GM12874 (cell line): ENCODE results near the gene COL9A3.

Experiments
- TF ChIP-seq, protein P1 (sequence below): IDR thresholded peaks from 2 replicates; pipeline ENCODE4 v1.5.1; 2011; ENCODE audit warnings: low read depth, mild to moderate bottlenecking, control low read depth, low read length, moderate library complexity; ENCODE audit not compliant: insufficient read depth

Gene COL9A3

GRCh38 chr20:62840244-62841197 lies 23.7 kb downstream of the COL9A3 start:
- TF ChIP-seq, protein P1, sequence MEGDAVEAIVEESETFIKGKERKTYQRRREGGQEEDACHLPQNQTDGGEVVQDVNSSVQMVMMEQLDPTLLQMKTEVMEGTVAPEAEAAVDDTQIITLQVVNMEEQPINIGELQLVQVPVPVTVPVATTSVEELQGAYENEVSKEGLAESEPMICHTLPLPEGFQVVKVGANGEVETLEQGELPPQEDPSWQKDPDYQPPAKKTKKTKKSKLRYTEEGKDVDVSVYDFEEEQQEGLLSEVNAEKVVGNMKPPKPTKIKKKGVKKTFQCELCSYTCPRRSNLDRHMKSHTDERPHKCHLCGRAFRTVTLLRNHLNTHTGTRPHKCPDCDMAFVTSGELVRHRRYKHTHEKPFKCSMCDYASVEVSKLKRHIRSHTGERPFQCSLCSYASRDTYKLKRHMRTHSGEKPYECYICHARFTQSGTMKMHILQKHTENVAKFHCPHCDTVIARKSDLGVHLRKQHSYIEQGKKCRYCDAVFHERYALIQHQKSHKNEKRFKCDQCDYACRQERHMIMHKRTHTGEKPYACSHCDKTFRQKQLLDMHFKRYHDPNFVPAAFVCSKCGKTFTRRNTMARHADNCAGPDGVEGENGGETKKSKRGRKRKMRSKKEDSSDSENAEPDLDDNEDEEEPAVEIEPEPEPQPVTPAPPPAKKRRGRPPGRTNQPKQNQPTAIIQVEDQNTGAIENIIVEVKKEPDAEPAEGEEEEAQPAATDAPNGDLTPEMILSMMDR = no peak

DNA sequence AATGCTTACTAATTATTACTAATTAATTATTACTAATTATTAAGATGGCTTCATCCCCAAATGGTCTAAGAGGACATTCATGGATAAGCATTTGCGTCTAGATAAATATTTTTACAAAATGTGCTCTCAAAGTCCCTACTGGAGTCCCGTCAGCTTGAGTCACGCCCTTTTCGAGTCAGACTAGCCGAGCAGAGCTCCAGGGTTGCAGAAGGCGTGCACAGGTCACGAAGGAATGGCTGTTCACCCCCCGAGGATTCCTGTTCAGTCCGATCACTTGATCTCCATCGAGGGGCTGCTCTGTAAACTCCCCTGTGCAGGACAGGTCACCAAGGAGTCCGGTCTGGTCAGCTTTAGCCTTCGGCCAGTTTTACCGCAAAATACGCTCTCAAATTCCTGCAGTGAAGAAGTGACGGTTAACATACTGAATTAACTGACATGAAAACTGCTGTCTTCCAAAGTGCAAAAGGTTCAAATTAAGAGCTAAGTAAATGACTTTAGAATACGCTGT lies 24.9 kb downstream of the COL9A3 start:
- TF ChIP-seq, protein P1 = no peak

DNA sequence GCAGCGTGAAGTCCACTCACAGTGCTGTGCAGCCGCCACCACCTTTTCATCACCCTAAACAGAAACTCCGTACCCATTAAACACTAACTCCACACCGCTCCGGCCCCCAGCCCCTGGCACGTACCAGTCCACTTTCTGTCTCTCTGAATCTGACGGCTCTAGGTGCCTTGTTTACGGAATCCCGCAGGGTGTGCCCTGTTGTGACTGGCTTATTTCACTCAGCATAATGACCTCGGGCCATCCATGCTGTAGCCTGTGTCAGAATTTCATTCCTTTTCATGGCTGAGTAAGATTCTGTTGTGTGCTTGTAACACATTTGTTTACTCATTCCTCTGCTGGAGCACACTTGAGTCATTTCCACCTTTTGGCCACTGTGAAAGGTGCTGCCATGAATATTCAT lies 26.8 kb downstream of the COL9A3 start:
- TF ChIP-seq, protein P1 = no peak

- TF ChIP-seq, protein P1 = no peak
Measured at GRCh38 chr20:62844182-62844581, 27.3 kb downstream of the COL9A3 start.

DNA sequence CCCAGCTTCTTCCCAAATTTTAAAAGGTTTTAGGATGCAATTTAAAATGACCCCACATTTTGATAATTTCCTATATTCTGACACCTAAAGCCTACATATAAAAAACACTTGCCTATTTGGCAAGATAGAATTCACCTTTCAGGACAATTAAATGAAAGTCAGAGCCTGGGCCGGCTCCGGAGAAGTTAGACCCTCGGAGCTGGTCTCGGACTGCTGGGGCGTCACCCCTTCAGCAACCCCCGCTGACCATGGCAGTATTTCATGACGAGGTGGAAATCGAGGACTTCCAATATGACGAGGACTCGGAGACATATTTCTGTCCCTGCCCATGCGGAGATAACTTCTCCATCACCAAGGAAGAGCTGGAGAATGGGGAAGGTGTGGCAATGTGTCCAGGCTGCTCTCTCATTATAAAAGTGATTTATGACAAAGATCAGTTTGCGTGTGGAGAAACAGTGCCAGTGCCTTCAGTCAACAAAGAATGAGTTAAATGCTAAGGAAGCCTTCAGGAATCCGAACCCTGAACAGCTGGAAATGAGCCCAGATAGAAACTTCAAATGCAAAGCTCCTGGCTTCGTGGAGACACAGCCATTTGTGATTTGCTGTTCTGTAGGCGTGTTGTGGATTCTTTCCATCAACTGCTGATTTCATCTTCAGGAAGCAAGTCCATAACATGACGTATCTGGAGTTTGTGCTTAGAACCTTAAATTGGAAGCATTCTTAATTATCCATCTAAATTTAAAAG lies 28.7 kb downstream of the COL9A3 start:
- TF ChIP-seq, protein P1 = no peak

DNA sequence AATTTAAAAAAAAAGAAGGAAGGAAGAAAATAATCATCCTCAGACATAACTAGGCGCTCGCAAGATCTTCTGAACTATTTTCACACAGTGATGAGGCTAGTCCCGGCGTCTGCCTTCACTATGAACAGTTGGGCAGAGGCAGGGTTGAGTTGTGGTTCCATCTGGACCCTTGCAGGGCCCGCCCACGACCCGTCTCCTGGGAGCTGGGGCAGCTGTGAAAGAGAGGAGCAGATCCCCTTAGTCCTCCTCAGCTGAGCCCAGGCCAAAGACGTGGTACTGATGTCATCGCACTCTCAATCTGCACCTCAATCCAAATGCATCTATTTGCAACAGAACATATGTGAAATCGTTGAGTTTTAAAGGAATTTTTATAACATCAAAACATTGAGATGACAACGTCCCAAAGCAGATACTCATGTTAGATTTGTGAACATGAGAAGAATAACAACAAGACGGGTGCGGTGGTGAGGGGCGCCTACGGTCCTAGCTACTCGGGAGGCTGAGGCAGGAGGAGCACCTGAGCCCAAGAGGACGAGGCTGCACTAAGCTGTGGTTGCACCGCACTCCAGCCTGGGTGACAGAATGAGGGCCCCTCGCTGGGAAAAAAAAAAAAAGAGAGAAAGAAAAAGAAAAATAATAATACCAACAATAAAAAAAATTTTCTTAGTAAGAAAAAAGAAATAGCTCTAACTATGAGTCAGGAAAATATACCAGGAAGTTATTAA lies 29.5 kb downstream of the COL9A3 start:
- TF ChIP-seq, protein P1 = no peak
